Measurements from ENCODE around the gene MRTO4.
"Not testable (repeated sequence)": the region's sequence is repeated elsewhere in the genome, so short reads cannot be mapped to it uniquely, and the experiment has no call there.

MRTO4 gene

DNA sequence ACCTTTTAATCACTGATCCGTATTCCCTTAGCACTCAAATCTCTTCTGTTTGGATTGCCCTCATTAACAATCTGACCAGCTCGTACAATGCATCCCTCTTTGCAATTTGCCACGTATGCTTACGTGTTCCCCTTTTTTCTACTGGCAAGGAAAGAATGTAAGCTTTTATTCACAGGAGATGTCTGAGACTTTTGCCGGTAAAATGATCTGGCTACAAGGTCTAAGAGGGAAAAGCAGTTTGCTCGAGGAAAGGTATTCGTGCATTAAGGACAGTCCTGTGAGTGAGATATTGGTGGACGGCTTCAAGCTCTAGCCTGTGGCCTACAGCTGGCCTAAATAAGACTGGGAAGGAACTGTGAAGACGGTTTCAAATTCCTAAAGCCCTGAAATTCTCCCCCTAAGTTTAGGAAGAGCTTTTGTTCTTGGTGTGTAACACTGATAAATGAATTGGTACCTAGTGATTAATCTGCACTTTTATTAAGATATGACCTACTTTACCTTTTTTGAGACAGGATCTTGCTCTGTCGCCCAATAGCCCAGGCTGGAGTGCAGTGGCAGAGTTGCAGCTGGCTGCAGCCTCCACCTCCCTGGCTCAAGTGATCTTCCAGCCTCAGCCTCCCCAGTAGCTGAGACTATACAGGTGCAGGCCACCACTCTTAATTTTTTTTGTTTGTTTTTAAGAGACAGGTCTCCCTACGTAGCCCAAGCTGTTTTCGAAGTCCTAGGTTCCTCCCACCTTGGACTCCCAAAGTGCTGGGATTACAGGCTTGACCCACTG lies 40.6 kb upstream of the MRTO4 start:
- no peak for DNase-seq (ENCODE audit: low read depth in 1 of 2, low spot score in 1 of 2)
- no peak for TF ChIP-seq JUND (IDR thresholded peaks at IDR 0.05; ENCODE audit: low read depth)

DNA sequence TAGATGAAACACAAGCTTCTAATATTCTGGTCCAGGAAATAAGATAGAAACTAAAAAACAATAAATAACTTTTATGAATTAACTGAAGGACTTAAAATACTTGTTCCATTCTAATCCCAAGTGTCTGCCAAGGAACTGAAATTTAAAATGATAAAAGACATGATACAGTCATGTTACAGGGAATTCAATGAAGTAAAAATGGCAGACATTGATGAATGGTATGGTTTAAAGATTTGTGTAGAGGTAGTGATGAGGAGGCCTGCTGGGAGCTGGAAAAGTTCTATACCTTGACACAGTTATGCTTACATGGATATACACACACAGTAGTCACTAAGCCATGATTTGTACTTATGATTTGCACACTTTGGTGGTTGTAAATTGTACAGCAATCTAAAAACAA lies 39.4 kb upstream of the MRTO4 start:
- TF ChIP-seq JUND (IDR thresholded peaks at IDR 0.05; ENCODE audit: low read depth), result no peak
- DNase-seq (ENCODE audit: low read depth in 1 of 2, low spot score in 1 of 2), result no peak
- in situ Hi-C loops (cut with HindIII; ENCODE audit: low pct_unique_long_range_greater_than_20kb, low sequenced_read_pairs), result no loop called here

More for the DNA sequence above, 40.6 kb upstream of the MRTO4 start:
- in situ Hi-C loops (cut with HindIII; ENCODE audit: low pct_unique_long_range_greater_than_20kb, low sequenced_read_pairs), result no loop called here

DNA sequence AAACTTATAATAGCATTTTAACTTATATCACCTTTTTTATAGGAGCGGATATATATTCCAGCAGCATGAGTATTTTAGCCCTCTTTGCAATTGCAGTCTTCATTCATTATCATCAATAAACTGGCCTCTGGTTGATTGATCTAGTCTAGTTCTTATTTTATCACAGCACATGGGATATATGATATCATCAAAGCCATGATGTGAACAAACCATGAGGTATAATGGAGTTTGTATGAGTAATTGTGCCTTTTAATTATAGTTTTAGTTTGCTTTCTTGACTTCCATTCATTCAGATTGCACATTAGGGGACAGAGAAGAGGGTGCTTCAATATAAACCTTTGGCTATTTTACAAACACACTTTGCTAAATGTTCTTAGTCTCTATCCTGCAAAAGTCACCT lies 38.0 kb upstream of the MRTO4 start:
- TF ChIP-seq JUND (IDR thresholded peaks at IDR 0.05; ENCODE audit: low read depth), result no peak
- no peak for DNase-seq (ENCODE audit: low read depth in 1 of 2, low spot score in 1 of 2)
- in situ Hi-C loops (cut with HindIII; ENCODE audit: low pct_unique_long_range_greater_than_20kb, low sequenced_read_pairs), result no loop called here

DNA sequence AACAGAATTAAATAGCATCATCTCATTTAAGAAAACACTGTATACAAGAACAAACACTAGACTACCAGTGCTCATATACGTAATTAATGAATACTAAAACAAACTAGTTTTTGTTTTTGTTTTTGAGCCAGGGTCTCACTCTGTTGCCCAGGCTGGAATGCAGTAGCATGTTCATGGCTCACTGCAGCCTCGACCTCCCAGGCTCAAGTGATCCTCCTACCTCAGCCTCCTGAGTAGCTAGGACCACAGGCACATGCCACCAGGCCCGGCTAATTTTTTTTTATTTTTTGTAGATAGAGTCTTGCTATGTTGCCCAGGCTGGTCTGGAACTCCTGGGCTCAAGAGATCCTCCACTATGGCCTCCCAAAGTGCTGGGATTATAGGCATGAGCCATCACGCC lies 35.0 kb upstream of the MRTO4 start:
- DNase-seq (ENCODE audit: low read depth in 1 of 2, low spot score in 1 of 2); in situ Hi-C loops (cut with HindIII; ENCODE audit: low pct_unique_long_range_greater_than_20kb, low sequenced_read_pairs): not testable (repeated sequence)

DNA sequence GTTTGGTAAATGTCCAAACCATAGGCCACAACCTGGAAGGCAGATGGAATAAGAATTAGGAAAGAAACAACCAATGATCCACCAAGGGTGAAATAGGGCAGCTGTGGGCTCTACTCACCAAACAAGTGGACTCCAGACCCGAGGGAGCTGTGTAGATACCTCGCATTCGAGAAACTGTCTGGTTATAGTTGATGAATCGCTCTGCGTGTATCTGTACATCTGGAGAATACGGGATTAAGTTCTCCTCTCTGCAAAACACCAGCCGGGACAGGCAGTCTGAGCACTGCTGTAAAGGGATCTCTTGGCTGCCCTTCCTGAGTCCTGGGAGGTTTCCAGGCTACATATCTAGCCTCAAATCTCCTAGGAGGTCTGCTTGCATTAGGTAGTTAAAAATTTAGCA lies 32.2 kb upstream of the MRTO4 start:
- no peak for TF ChIP-seq JUND (IDR thresholded peaks at IDR 0.05; ENCODE audit: low read depth)
- in situ Hi-C loops (cut with HindIII; ENCODE audit: low pct_unique_long_range_greater_than_20kb, low sequenced_read_pairs), result no loop called here
- no peak for DNase-seq (ENCODE audit: low read depth in 1 of 2, low spot score in 1 of 2)

DNA sequence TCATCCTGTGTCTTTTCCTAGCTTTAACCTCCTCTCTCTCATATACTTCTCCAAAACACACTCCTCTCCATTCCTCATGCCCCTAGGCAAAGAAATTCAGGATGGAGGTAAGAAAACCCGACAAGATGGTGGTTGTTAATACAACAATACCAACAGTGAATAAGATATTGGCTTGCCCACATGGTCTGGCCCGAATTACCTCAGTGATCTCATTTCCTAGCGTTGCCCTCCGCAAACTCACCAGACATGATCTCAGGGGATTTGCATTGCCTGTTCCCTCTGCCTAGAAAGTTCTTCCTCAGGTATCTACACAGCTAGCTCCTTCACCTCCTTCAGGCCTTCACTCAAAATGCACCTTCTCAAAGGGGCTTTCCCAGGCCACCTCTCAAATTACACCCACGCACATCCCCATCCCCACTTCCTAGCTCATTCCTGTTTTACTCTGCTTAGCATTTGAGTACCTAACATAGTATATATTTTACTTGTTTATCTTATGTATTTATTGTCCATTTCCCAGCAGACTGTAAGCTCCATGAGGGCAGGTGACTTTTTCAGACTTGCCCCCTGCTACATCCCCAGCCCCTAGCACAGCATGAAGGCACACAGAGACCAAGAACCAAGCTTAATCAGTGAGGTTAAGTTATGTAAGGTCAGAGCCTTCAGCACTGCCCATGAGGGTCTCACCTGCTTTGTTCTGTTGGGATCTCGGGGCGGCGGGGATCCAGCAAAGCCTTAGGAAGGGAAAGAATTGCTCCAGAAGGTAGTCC lies 31.3 kb upstream of the MRTO4 start:
- TF ChIP-seq JUND (IDR thresholded peaks at IDR 0.05; ENCODE audit: low read depth), result no peak
- in situ Hi-C loops (cut with HindIII; ENCODE audit: low pct_unique_long_range_greater_than_20kb, low sequenced_read_pairs), result no loop called here
- no peak for DNase-seq (ENCODE audit: low read depth in 1 of 2, low spot score in 1 of 2)

DNA sequence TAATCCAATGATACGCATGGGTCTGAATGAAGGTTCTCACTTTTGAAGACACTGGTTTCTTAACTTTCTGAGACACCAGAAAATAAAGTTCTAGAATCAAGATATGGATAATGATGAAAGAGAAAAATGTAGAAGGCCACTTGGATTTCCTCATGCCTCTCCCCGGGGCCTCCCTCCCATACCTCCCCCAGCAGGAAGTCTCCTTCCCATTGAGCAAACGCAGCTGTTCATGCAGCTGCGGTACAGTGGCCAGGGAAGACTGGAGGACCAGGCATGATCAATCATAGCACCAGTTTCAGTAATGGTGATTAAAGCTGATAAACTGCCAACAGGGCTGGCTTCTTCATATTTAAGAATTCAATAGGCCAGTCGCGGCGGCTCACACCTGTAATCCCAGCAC lies 30.6 kb upstream of the MRTO4 start:
- DNase-seq (ENCODE audit: low read depth in 1 of 2, low spot score in 1 of 2), result no peak
- no peak for TF ChIP-seq JUND (IDR thresholded peaks at IDR 0.05; ENCODE audit: low read depth)
- in situ Hi-C loops (cut with HindIII; ENCODE audit: low pct_unique_long_range_greater_than_20kb, low sequenced_read_pairs), result no loop called here

DNA sequence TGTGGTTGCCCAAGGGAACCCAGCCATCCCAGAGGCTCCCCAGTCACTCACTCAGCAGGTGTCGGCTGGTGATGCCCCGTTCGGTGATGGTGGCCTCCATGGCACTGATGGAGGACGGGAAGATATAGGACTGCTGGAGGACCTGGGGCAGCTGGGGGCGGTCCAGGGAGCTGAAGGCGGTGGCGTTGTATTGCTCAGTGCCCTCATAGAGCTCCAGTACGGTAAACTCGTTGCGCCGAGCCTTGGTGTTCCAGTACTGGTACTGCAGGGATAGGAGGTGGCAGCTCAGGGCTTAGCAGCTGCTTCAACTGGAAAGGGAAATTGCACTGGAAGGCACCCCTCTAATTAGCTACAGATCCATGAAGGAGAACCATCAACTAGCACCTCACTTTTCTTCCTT lies 29.0 kb upstream of the MRTO4 start:
- TF ChIP-seq JUND (IDR thresholded peaks at IDR 0.05; ENCODE audit: low read depth), result no peak
- no peak for DNase-seq (ENCODE audit: low read depth in 1 of 2, low spot score in 1 of 2)
- in situ Hi-C loops (cut with HindIII; ENCODE audit: low pct_unique_long_range_greater_than_20kb, low sequenced_read_pairs), result no loop called here

DNA sequence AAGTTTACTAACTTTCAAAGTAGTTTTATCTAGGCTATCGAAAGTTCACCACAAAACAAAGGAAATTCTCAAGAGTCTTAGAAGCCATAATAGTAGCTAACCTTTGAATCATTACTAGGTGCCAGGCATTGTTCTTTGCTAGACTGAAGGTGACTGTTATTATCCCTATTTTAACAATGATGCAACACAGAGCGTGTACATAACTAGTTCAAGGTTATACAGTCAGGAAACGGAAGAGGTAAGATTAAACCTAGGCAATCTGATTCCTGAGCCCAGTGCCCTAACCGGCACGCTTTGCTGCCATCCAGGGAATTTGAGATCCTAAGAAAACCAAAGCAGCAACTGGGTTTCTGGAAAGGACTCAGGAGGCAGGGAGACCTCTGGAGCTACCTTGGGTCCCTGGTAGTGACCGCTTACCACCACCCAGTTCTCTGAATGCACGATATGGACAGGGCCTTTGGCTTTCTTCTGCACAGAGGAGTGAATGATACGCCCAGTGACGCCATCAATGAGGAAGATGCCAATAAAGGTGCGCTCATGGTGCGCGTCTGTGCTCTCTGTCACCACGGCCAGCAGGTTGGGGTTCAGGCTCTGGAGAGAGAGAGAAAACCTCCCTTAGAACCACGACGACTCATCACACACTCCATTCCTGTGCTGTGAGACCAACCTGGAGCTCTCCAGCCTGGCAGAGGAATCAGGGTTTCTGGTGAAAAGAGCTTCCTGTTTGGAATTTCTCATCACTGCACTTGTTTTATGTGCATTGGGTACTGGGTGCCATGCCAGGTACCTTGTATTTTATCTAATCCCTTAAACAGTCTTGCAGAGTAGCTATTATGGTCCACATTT lies 28.4 kb upstream of the MRTO4 start:
- DNase-seq (ENCODE audit: low read depth in 1 of 2, low spot score in 1 of 2), result no peak
- in situ Hi-C loops (cut with HindIII; ENCODE audit: low pct_unique_long_range_greater_than_20kb, low sequenced_read_pairs), result no loop called here
- TF ChIP-seq JUND (IDR thresholded peaks at IDR 0.05; ENCODE audit: low read depth), result no peak

DNA sequence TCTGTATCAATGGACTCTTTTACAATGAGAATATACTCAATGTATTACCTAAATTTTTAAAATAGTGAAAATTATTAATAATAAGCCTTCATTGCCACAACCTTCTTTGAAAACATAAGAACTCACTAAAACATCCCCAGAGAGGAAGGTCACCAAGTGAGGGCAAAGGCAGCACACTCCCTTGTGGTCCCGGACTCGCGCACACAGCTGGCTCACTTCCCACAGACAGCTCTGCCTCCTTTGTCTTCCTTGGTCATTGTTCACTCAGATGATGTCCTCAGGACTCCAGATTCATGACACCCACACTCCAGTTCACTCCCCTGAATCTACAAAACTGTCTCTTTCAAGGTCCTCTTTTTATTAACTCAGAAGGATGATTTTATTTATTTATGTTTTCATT lies 22.4 kb upstream of the MRTO4 start:
- no peak for DNase-seq (ENCODE audit: low read depth in 1 of 2, low spot score in 1 of 2)
- in situ Hi-C loops (cut with HindIII; ENCODE audit: low pct_unique_long_range_greater_than_20kb, low sequenced_read_pairs), result no loop called here
- TF ChIP-seq JUND (IDR thresholded peaks at IDR 0.05; ENCODE audit: low read depth), result no peak

DNA sequence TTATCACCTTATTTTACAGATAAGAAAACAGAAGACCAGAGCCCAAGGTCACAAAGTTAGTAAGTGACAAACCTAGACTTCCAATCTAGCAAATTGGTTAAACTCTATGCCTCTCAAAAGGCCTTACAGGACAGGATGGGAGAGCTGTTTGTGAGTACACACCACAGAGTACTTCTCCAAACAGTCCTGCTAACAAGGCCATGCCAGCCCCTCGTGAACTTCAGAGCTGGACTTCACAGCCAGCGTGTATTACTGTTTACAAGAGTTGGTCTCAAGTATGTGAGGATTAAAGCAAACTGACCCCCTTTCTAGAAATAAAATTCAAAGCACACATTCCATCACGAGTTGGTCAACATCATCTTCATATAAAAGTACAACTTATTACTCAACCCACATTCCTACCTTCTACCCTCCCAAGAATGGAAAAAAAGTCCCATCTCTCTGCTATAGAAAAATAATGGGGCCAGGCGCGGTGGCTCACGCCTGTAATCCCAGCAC lies 21.7 kb upstream of the MRTO4 start:
- no peak for TF ChIP-seq JUND (IDR thresholded peaks at IDR 0.05; ENCODE audit: low read depth)
- in situ Hi-C loops (cut with HindIII; ENCODE audit: low pct_unique_long_range_greater_than_20kb, low sequenced_read_pairs), result no loop called here
- no peak for DNase-seq (ENCODE audit: low read depth in 1 of 2, low spot score in 1 of 2)

DNA sequence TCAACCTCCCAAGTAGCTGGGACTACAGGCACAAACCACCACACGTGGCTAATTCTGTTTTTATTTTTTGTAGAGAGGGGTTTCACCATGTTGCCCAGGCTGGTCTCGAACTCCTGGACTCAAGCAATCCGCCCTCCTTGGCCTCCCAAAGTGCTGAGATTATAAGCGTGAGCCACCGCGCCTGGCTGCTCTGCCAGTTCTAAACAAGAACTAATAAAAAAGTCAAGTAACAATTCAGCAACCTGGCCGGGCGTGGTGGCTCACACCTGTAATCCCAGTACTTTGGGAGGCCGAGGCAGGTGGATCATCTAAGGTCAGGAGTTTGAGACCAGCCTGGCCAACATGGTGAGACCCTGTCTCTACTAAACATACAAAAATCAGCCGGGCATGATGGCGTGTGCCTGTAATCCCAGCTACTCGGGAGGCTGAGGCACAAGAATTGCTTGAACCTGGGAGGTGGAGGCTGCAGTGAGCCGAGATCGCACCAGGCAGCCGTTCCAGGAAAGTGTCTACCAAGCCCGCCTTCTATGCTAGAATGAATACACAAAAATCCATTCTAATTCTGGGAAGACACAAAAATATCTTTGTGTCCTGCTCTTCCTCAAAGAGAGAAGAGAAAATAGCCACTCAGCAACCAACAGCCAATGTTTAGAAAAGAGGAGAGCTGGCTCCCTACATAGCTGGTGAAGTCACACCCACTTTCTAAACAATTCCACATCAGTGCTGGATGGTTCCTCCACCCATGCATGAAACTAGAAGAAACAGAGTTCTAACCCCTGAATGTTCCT lies 19.7 kb upstream of the MRTO4 start:
- in situ Hi-C loops (cut with HindIII; ENCODE audit: low pct_unique_long_range_greater_than_20kb, low sequenced_read_pairs); DNase-seq (ENCODE audit: low read depth in 1 of 2, low spot score in 1 of 2): not testable (repeated sequence)

Data from T47D (cell line).